Measurements from ENCODE around the gene HOXB7.
A peak's percentile ranks its signal among the peaks of the same experiment; 100 is the strongest.

HOXB7 gene

DNA sequence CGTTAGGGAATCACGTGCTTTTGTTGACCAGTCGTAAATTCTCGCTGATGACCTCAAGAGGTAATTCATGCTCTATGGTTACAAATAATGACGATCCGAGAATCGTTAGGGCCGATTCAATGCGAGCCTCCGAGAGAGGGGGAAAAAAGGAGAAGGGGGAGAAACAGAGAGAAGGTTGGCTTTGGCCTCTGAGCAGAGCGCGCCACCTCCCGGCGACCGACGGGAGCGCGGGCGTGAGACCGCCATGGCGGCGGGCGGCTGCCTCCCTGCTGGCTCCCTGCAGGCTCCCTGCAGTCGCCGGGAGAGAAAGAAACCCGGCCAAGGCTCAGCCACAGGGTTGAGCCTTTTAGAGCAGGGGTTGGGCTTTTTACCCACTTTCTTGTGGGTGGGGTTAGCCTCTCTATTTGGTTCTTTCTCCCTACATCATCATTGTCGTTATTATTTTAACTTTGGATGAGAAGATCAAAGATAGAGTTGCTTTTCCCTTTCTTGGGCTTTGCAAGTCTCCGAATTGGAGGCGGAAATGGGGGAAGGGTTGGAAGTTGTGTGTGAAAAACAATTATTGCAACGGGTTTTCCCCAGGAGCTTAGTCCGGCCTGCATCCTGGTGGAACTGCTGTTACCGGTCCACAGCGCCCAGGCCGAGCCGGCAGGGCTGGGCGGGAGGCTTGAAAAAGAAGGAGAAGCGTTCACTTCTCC lies 16.8 kb downstream of the HOXB7 start:
- DNase-seq, result peak; percentile 51 to 73

DNA sequence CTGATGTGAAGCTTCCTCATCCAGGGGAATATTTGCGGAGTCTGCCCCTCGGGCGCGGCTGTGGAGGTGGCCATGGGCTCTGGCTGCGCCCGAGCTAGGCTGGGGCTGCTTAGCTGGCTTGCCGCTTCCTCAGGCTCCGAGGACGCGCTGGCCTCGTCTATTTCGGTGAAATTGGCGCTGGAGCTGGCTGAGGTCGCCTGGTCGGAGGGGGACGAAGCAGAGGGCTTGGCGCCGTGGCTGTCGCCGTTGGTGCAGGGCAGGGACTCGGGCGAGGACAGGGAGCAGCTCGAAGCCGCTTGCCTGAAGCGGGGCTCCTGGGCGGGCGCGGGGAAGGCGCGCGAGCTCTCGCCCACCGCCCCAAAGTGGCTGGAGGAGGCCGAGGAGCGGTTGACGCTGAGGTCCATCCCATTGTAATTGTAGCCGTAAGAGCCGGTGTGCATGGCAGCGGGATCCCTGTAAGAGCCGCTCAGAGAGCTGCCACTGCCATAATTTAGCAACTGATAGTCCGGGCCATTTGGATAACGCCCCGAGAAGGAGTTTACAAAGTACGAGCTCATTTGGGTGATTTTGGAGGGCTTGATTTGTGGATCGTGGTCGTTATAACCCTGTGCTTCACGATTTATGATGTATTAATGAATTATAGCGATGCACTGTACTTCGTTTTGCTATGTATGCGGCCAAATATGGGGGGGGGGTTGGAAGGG lies 17.5 kb downstream of the HOXB7 start, which contains the start of gene HOXB5:
TSS of gene HOXB5 (minus strand) at position 654 of the 704 bp plus-strand sequence. CDS start at position 557, 97 bp downstream.
- DNase-seq, result no peak

DNA sequence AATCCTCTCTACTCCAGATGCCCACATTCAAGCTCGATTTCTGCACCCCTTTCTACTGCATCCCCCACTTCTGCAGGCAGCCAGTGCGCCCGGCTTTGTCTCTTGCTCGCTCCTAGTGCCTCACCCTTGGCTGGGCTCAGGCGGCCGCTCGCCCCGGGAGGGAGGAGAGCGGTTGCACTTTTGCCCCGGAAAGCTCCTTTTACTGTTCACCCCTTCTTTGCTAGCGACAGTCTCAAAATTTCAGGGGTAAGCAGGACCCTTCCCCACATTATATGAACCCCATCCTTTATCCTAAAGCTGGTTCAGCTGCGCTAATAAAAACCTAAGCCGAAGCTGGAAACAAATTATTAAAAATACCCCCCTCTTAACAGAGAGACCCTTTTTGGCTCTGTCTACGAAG lies 18.2 kb downstream of the HOXB7 start:
- no peak for DNase-seq

DNA sequence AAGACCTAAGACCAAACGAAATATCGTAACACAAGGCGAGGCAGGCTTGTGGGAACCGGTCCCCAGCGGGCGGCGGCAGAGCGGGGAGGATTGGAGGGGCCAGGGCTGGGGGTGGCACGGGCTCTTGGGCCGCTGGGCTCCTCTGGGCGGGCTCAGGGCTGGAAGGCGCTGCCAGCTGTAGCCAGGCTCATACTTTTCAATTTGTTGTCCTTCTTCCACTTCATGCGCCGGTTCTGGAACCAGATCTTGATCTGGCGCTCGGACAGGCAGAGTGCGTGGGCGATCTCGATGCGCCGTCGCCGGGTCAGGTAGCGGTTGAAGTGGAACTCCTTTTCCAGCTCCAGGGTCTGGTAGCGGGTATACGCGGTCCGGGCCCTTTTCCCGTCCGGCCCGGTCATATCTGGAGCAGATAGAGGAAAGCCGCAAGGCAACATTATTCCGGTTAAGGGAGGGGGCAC lies 18.7 kb downstream of the HOXB7 start:
- no peak for DNase-seq

DNA sequence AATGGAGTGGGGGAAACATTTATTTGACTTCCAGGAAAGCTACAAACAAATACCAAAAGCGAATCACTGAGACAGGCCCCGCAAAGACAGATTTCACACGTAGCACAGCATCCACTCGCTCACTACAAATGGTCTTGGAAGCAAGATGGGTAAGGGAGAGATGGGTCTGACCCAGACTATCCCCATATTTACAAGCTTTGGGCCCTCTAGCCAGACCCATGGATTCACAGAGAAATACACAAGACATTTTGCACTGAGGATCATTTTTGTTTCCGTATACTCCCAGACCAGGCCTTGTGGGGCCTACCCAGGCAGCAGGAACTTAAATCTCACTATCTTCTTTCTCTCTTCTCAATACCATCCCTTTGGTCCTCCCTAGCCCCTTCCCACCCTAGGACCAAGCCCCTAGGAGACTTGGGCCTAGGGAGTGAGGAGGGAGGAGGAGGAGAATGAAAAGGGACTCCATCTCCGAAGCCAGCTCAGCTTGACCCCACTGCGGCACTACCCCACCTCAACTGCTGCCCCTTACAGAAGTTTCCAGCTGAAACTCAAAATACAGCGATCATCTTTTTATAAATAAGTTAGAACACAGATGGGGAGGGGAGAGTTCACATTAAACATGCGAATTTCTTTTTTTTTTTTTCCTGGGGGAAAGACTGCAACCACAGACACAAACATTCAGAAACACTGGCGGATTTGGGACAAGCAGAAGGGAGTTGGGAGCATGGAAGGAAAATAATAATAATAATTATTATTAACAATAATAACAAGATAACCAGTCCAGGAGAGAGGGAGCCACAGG lies 19.4 kb downstream of the HOXB7 start:
- DNase-seq, result no peak

DNA sequence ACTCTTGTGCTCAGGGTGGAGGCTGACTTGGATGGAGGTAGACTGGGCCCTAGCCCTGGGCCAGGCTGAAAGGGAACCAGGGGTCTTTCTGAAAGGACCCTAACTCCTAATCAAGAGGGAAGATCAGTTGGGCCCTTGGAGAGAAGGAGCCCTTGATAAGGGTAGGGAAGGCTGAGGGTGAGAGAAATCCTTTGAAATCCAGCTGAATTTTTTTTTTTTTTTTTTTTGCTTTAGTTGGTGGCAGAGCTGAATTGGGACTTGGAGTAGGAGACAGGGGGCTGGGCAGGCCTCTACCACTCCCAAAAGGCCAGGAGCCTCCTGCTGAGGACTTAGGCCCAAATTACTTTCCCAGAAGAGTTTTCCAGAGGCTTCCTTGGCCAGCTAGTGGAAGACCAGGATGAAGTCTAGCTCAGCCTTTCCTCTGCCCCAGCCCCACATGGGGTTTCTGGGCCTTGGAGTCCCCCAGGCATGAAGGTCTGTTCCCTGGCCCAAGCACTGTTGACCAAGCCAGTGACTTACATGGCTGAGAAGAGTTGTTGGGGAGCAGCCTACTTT lies 20.1 kb downstream of the HOXB7 start:
- no peak for DNase-seq

DNA sequence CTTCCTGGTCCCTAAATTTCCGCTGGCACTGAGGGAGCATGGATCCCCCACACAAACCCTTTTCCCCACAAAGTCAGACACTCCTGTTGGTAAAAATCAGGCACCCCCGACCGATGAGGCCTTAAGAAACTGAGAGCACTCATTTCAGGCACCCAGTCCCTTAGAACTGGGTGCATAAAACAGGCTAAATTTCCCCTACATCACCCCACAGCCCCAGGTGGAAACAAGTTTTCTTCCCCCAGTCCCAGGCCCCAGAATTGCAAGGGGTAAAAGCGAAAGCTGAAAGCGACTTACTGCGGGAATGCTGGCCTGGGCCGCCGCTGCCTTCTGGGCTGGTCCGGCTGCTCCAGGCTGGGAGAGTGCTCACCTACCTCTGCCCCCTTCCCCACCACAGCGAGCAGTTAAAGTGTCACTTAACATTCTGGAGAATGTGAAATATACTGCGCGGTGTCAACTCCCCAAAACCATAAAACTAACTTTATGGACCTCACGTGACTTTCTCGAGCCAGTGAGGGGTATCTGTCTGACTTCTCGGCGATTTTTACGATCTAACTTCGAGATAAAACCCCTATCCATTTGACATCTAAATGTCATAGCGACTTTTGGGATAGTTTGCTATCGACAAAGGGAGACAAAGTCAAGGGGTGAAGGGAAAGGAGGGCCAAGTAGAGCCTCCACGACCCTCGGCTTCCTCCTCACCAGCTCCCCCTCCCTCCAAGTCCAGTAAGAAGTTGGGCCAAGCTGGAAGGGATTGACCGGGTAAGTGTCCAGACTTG lies 20.8 kb downstream of the HOXB7 start, which contains the start of gene HOXB3:
TSS of gene HOXB3 (minus strand) at position 411 of the 776 bp plus-strand sequence. CDS start 37,767 bp downstream, outside the sequence.
- no peak for DNase-seq

DNA sequence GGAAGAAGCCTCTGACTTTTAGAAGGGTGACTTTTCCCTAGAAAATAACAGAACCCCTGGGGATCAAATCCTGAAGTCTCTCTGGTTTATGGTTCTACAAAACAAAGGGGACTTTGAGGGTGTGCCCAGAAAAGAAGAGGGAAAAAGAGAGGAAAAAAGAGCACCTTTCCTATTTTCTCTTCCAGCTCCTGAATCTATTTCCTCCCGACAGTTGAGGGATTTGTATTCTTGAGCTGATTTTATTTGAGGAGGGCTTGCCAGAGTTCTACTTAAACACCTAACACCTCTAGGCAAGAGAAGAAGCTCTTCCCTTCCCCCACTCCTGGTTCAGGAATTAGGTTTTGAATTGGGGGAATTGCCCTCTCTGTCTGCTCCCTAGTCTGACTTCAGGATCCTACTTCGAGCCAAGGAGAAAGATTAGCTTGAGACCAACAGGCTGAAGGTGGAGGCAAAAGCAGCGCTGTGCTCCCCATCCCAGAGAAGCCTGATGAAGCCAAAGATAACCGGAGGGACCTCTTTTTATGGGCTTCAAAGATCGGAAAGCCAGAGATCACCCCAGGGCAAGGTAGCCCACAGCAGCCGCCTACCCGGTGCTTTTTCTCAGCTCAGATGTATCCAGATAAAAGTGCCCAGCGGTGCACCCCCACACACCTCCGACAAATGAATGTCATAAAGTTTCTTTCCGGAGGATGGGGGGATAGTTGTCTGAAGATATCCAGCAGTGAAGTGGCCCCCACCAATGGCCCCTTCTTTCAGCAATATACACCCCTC lies 21.6 kb downstream of the HOXB7 start:
- no peak for DNase-seq

DNA sequence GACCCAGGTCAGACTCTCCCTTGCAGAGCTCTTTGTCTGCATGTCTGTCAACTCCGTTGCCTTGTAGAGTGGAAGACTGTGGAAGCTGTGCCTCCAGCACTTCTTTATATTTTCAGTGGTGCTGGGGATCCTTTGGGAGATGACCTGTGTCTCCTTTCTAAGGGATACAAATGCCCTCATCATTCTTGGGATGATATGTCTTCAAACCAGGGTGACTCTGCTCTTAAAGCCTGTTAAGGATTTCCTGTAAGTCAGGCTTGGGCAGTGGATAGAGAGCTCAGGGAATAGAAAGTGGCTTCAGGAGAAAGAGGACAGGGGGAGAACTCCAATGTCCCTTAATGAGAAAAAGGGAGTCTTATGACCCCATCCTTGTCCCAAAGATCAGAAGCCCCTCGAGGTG lies 22.3 kb downstream of the HOXB7 start:
- DNase-seq, result no peak

DNA sequence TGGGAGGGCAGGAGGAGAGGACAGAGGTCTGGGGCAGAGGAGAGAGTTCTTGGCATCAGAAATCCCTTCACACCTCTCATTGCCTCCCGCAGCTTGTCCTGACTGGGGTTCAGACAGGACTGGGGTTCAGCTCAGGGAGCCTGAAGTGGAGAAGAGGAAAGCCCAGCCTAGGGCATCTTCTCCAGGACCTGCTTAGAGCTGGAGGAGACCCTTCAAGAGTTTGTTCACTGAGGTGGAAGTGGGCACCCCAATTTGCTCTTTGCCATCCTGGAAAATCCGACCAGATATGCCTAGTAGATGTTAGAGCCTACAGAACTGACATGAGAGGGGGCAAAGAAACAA lies 22.8 kb downstream of the HOXB7 start:
- DNase-seq, result no peak

DNA sequence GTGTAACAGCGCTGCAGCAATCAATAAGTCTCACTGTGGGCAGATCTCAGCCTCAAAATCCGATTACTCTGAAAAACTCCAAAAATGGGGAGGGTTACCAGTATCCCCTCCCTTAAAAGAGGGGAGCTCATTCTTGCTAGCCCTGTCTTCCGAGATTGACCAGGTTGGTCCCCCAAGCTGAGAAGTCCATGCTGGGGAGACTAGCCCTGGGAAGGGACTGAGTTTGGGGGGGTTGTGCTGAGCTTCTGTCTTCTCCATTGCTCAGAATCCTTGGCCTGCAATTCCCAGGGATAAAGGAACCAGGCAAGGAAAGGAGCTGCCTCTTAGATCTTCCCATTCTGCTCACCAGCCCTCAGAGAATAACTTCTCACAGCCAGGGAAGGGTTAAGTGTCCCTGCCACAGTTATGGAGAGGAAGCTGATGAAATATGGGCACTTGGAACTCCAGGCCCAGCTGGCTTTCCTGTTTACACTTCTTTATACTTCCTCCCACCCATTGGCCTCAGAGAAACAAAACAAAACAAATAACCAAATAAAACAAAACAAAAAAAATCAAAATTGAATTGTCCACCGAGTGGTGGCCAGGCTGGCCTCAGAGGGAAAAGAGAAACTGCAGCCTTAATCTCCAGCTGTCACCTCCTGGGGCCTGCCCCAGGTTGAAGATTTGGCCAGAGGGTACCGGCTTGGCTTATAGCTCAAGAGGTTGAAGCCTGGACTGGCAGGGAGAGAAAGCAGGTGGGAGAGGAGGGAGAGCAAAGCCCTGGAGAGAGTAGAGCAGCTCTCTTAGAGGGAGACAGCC lies 23.3 kb downstream of the HOXB7 start:
- no peak for DNase-seq

DNA sequence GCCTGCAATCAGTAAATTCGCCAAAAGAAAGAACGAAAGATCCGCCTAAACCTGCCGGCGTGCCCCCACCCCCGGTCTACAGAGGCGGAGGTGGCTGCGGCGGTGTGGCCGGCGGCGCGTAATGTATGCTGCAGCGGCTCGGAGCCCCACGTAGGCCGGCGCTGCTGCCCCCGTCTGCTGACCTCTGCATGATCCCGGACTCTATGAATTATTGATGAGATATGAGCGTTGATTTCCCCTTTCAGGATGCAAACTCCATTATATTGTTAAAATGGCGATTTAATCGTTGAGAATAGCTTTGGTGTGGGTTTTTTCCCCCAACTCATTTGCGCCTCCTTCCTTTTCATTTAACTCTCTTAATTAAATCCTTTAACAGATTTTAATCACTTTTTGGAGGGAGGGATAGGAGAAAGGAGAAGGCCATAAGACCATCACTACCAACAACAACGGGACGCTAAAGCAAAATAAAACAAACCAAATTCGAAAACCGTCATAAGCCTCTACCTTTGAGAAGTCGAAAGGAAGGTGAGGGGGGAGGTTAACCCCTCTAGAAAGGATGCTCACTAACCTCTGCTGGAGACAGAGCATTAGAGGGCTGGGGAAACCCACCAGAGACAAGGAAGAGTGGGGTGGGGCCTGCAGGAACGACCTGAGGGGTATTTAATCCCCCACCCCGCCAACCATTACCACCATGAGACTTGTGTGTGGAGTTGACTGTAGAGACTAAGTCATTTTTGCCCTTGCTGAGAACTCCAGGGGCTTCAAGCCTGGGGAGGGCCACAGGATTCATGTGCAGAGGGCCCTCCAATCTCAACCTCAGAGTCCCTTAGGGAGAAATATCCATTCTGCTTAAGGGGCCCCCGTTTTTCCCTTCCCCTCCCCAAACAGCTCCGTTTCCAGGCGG lies 24.2 kb downstream of the HOXB7 start:
- DNase-seq, result no peak

DNA sequence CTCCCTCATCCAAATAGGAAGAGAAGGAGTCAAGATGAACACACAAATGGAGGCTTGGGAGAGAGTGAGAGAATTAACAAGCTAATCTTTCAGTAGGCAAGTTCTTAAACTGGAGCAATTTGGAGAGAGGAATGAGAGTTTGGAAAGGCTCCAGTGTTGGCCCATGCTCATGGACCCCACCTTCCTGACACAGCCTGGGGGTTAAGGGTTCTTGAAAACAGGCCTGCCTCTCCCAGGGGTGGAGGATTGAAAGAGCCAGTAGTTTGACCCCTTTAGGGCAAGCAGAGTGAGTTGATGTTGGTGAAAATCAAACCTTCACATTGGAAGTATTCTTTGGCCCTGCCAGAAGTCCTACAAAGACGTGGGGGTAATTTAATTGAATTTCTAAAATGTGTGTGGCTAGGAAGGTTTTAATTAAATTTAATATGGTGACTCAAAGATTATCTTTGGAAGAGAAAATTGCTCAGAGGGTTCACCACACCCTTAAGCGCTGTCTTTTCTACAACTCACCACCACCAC lies 26.5 kb downstream of the HOXB7 start:
- no peak for DNase-seq

DNA sequence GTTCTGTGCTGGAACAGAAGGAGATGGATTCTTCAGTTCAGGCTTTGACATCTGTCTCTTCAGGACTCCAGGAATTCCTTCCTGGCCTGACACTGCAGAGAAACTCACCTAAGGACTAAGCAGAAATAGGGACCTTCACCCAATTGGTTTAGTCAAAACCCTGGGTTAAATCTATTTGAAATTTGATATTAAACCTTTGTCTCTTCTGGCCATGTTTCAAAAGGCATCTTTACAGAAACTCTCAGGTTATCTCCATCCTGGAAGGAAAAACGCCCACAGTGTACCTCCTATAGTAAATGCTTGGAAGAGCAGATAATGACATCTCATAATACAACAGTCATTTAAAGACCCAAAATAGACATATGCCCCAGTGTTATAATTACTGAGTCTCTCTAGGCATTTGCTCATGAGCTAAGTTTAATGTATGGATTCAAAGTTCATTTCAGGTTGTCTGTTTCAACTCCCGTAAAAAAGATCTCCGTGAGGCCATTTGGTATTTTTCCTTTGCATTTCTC lies 27.1 kb downstream of the HOXB7 start:
- DNase-seq, result no peak

DNA sequence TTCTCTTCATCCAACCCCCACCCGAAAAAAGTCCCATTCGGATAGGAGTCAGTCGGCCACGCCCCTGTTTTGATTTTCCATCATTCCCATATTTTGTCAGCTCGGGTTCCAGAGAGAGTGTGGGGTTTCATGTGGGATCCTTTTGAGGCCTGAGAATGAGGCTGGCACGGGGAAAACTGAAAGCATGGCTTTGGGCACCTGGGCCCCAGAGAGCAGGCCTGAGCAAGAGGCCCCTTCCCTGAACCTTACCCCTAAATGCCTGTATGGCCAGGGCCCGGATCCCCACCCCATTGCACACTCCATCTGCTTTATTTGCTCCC lies 28.1 kb downstream of the HOXB7 start:
- no peak for DNase-seq

DNA sequence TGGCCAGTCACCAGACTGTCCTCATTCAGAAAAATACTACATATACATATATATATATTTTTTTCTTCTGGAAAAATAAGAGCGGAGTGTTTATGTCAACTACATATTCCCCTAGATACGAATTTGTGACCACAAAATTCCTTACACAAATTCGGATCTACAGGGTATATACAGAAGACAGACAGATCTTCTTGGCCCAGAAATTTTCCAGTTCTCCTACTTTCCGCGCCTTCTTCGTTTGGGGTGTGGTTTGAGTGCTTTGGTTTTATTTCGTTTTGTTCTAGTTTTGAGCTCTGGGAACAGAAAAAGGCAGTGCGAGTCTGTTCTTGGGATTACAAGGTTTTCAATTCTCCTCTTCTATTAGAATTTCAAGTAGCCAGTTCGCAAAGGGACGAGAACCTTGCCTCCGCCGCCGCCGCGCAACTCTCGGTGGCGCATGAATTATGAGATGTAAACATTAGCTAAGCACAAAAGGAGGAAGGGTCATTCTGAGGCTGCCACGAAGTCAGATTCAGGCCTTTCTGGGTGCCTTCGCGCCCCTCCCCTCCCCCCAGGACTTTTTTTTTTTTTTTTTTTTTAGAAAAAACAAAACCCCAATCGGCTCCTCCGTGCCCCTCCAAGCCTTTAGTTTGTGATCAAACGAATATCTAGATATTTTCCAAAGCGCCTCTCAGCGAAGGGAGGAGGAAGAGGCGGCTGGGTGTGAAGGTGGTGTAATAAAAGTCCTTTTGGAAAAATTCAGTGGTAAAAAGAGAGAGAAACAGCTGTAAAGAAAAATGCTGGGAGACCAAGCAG lies 30.9 kb downstream of the HOXB7 start:
- DNase-seq, result no peak

DNA sequence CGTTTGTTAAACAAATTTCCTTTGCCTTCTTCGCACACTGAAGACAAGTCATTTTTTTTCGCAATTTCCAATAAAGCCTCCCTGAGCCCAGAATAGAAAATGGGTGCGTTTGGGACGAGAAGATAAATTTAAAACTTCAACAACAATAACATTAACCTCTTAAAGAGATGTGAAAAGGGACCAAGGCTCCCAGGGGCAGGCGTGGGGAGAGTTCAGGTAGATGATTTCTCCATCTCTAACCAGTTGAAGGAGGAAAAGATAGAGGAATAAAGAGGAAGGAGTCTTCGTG lies 31.4 kb downstream of the HOXB7 start:
- no peak for DNase-seq

DNA sequence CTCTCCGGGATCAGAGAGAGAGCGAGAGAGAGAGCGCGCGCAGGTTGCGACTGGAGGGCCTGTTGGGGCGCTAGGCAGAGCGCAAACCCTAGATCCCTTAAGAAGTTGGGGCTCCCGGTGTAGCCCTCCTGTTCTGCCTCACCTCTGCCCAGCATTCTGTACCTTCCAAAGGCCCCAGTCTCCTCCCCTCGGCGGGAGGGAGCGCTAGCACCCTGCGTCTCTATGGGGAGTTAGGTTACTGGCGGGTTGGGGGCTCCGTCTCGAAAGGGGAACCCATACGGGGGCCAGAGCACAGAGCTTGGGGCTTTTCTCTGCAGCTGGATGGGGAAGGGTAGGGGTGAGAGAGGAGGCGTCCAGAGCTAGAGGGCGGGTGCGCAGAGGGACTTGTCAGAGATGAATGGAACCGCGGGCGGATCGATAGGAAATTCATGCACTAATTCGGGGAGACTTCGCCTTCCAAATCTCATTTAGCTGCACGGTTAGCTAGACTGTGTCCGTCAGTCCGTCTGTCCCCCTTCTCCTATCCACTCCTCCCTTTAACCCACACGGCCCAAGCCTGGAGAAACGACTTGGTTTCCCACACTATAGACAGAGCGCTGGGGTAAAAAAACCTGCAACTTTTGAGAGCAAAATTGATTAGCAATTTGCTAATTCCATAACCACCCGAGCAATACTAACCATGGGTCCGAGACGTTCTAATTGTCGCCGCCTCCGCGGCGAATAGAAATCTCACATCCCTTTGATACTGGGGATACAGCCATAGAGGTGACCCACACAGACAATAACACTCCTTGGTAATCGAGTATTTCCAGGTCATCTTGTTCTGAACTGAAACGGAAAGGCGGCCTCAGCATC lies 32.0 kb downstream of the HOXB7 start:
- DNase-seq, result no peak

Measured in SW 1271 (cell line).